HAP-1 (cell line): ENCODE measurements around the gene RASA3.

ENCODE experiments used
- DNase-seq, 2 experiments: peaks; one replicate each; pipeline ENCODE4 v3.0.0-alpha.2; 2016 to 2020; ENCODE audit warnings: low spot score in 2 of 2
- H3K27me3 ChIP-seq: fragments of 250-450 bp; sonication (Bioruptor Pico); 2 replicates; pipeline ENCODE4 v1.5.1; 2020; ENCODE audit warnings: low read depth, mild to moderate bottlenecking, moderate library complexity
- H3K36me3 ChIP-seq: fragments of 250-450 bp; sonication (Bioruptor Pico); replicated peaks from 2 replicates; pipeline ENCODE4 v1.5.1; 2020; ENCODE audit warnings: mild to moderate bottlenecking
- H3K4me1 ChIP-seq: fragments of 250-450 bp; sonication (Bioruptor Pico); 2 replicates; pipeline ENCODE4 v1.5.1; 2020; ENCODE audit warnings: mild to moderate bottlenecking
- H3K4me3 ChIP-seq: fragments of 250-450 bp; sonication (Bioruptor Pico); 2 replicates; pipeline ENCODE4 v1.5.1; 2020; ENCODE audit warnings: mild to moderate bottlenecking, moderate library complexity
- H3K9me3 ChIP-seq: fragments of 250-450 bp; sonication (Bioruptor Pico); 2 replicates; pipeline ENCODE4 v1.5.1; 2020; ENCODE audit warnings: mild to moderate bottlenecking, moderate library complexity
- in situ Hi-C: fragments of 300-500 bp; cut with MboI; formaldehyde crosslinking; loops from 3 replicates; pipeline ENCODE4 v1.14.3; 2020; ENCODE audit warnings: low sequenced_read_pairs, inconsistent platforms, mixed read lengths

Gene RASA3

DNA sequence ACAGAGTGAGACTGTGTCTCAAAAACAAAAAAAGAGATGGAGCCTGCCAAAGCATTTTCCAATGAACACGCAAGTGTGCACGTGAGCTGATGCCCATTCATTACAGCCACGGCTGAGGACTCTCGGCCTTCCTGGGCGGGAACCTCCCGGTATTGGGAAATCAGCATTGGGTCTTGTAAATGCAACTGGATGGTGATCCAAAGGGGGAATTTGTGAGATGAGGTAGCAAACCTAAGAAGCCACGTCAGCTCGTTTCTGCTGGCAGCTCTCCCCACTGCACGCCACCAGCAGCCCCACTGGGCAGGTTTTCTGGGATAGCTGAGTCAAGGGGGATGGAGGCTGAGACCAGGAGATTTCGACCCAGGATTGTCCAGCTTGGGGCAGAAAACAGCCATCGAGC, 170.0 kb downstream of the RASA3 start:
- Histone ChIP-seq H3K4me1 (no peaks in the 10 kb centered on the region), H3K9me3 (peaks cover 10% of the 10 kb centered on the region; the same call in 1 of the 2 replicates), H3K27me3 (no peaks in the 10 kb centered on the region), H3K4me3 (no peak overlapping the region), H3K36me3 (no peaks in the 10 kb centered on the region)
- in situ Hi-C loops, result no loop called here
- no peak for DNase-seq

GRCh38 chr13:113960276-113960948, 172.0 kb downstream of the RASA3 start:
- H3K4me1 ChIP-seq, result no peaks in the 10 kb centered on the region
- no peaks in the 10 kb centered on the region for H3K27me3 ChIP-seq
- H3K9me3 ChIP-seq, result peaks cover 10% of the 10 kb centered on the region; the same call in 1 of the 2 replicates
- H3K4me3 ChIP-seq, result no peak overlapping the region
- no peak for DNase-seq
- no peaks in the 10 kb centered on the region for H3K36me3 ChIP-seq
- in situ Hi-C loops, result no loop called here

DNA sequence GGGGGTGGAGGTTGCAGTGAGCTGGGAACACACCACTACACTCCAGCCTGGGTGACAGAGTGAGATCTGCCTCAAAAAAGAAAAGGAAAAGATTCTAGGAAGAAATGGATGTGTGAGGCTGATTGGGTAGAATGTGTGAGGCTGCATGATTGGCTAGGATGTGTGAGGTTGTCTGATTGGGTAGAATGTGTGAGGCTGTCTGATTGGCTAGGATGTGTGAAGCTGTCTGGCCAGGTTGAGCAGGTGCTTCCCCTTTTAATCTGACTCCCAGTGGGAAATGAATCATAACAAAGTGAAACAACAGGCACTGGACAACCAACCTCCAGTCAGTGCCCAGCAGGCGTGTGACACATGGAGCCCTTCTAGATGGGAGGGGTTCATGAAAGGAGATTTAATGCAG, 173.2 kb downstream of the RASA3 start:
- Histone ChIP-seq H3K9me3 (peaks cover 10% of the 10 kb centered on the region; the same call in 1 of the 2 replicates), H3K36me3 (no peaks in the 10 kb centered on the region), H3K4me3 (no peak overlapping the region), H3K4me1 (no peaks in the 10 kb centered on the region), H3K27me3 (no peaks in the 10 kb centered on the region)
- no peak for DNase-seq
- in situ Hi-C loops, result no loop called here

GRCh38 chr13:113958373-113958772, 174.1 kb downstream of the RASA3 start:
- no peaks in the 10 kb centered on the region for H3K4me1 ChIP-seq
- DNase-seq, result no peak
- no peaks in the 10 kb centered on the region for H3K36me3 ChIP-seq
- peaks cover 10% of the 10 kb centered on the region; the same call in 1 of the 2 replicates for H3K9me3 ChIP-seq
- H3K4me3 ChIP-seq, result no peak overlapping the region
- no peaks in the 10 kb centered on the region for H3K27me3 ChIP-seq
- in situ Hi-C loops, result no loop called here

DNA sequence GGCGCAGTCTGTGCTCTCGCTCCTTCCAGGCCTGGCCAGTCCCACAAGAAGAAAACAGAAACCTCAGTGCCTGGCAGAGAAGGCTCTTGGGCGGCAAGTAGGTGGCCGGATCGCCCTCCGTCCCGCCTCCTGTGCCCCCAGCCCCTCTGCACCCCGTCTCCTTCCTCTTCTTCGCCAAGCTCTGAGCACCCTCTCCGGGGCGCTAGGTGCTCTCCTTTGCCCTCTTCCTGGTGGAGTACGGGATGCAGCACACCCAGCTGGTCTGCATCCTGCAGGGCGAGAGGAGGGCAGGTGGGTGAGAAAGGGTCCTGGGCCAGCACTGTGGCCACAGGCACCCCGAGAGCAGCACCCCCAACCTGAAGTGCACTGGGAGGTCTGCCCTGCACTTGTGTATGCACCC, 175.9 kb downstream of the RASA3 start:
- Histone ChIP-seq H3K4me1 (no peaks in the 10 kb centered on the region), H3K9me3 (peaks cover 10% of the 10 kb centered on the region; the same call in 1 of the 2 replicates), H3K4me3 (no peak overlapping the region), H3K27me3 (no peaks in the 10 kb centered on the region), H3K36me3 (no peaks in the 10 kb centered on the region)
- in situ Hi-C loops, result no loop called here
- DNase-seq, result no peak

DNA sequence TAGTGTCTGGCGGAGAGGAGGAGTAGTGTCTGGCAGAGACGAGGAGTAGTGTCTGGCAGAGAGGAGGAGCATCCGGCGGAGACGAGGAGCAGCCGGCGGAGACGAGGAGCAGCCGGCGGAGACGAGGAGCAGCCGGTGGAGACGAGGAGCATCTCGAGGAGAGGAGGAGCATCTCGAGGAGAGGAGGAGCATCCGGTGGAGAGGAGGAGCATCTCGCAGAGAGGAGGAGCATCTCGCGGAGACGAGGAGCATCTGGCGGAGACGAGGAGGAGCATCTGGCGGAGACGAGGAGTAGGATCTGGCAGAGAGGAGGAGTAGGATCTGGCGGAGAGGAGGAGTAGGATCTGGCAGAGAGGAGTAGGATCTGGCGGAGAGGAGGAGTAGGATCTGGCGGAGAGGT, 176.7 kb downstream of the RASA3 start:
- Histone ChIP-seq H3K9me3 (peaks cover 6% of the 10 kb centered on the region; the same call in 1 of the 2 replicates), H3K27me3 (no peaks in the 10 kb centered on the region), H3K4me1 (no peaks in the 10 kb centered on the region), H3K4me3 (no peak overlapping the region), H3K36me3 (no peaks in the 10 kb centered on the region)
- in situ Hi-C loops, result no loop called here
- DNase-seq, result no peak

- no peaks in the 10 kb centered on the region for H3K4me1 ChIP-seq
- H3K4me3 ChIP-seq, result no peak overlapping the region
- H3K9me3 ChIP-seq, result peaks cover 4% of the 10 kb centered on the region; the same call in 1 of the 2 replicates
- in situ Hi-C loops, result no loop called here
- no peaks in the 10 kb centered on the region for H3K36me3 ChIP-seq
- DNase-seq, result no peak
- H3K27me3 ChIP-seq, result no peaks in the 10 kb centered on the region
These were observed 177.2 kb downstream of the RASA3 start for GRCh38 chr13:113955235-113955634.

- Histone ChIP-seq H3K4me3 (no peak overlapping the region), H3K4me1 (no peaks in the 10 kb centered on the region), H3K9me3 (no peaks in the 10 kb centered on the region; the same call in 1 of the 2 replicates), H3K27me3 (no peaks in the 10 kb centered on the region), H3K36me3 (no peaks in the 10 kb centered on the region)
- no peak for DNase-seq
- in situ Hi-C loops, result no loop called here
These were observed 178.2 kb downstream of the RASA3 start for GRCh38 chr13:113954046-113954835.

DNA sequence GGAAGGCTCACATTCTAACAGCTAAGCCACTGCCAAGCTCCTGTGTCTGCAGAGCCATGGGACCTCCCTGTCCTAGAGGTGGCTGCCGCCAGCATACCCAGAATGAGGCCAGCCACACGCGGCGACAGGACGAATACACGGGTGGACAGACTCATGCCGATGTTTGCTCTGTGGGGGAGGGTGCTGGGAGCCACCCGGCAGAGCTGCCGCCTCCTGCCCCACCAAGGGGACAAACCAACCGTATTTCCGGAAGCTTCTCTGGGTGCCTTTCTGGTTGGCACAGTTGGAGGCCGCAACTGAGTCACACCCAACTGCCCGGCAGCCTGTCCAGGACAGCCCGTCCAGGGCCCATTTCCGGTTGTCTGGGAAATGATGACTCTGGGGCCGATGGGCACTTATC, 178.9 kb downstream of the RASA3 start:
- in situ Hi-C loops, result no loop called here
- H3K27me3 ChIP-seq, result no peaks in the 10 kb centered on the region
- no peak overlapping the region for H3K4me3 ChIP-seq
- no peaks in the 10 kb centered on the region for H3K36me3 ChIP-seq
- no peaks in the 10 kb centered on the region for H3K9me3 ChIP-seq
- no peak for DNase-seq
- H3K4me1 ChIP-seq, result no peaks in the 10 kb centered on the region

DNA sequence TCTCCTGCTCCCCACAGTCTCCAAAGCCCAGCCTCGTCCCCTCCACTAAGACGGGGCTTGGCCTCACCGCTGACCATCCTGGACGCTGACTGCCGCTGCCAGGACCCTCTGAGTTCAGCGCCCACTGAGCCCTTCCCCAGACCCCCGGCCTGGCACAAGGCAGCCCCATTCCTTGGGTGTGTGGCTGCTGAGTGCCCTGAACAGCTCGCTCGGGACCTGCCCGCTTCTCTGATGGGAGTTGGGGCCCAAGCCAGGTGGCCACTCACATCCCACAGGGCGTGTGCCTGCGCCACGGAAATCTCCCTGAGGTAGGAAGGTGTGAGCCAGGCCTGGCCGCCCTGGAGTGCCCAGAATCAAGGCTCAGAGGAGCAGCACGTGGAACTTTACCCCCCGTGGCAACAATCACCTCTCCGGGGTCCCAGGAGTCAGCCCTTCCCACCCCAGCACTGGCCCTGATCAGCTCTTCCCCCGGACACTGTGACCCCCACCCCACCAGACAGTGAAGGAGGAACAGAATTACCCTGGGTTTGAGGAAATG, 179.4 kb downstream of the RASA3 start:
- no peaks in the 10 kb centered on the region for H3K27me3 ChIP-seq
- no peaks in the 10 kb centered on the region for H3K36me3 ChIP-seq
- in situ Hi-C loops, result no loop called here
- H3K4me1 ChIP-seq, result no peaks in the 10 kb centered on the region
- no peak for DNase-seq
- no peak overlapping the region for H3K4me3 ChIP-seq
- no peaks in the 10 kb centered on the region for H3K9me3 ChIP-seq

- no peaks in the 10 kb centered on the region for H3K9me3 ChIP-seq
- DNase-seq, result no peak
- no peaks in the 10 kb centered on the region for H3K27me3 ChIP-seq
- in situ Hi-C loops, result no loop called here
- no peaks in the 10 kb centered on the region for H3K4me1 ChIP-seq
- H3K4me3 ChIP-seq, result no peak overlapping the region
- H3K36me3 ChIP-seq, result no peaks in the 10 kb centered on the region
These were observed 180.1 kb downstream of the RASA3 start for GRCh38 chr13:113952151-113952982.

- peak in 1 of 2 experiments; percentile 50 for DNase-seq
- Histone ChIP-seq H3K27me3 (no peaks in the 10 kb centered on the region), H3K4me3 (no peak overlapping the region), H3K36me3 (no peaks in the 10 kb centered on the region), H3K4me1 (no peaks in the 10 kb centered on the region), H3K9me3 (no peaks in the 10 kb centered on the region)
- in situ Hi-C loops, result no loop called here
These were observed 181.0 kb downstream of the RASA3 start for GRCh38 chr13:113951246-113951999.
